ENCODE results near the gene SEBOX.

Gene SEBOX

DNA sequence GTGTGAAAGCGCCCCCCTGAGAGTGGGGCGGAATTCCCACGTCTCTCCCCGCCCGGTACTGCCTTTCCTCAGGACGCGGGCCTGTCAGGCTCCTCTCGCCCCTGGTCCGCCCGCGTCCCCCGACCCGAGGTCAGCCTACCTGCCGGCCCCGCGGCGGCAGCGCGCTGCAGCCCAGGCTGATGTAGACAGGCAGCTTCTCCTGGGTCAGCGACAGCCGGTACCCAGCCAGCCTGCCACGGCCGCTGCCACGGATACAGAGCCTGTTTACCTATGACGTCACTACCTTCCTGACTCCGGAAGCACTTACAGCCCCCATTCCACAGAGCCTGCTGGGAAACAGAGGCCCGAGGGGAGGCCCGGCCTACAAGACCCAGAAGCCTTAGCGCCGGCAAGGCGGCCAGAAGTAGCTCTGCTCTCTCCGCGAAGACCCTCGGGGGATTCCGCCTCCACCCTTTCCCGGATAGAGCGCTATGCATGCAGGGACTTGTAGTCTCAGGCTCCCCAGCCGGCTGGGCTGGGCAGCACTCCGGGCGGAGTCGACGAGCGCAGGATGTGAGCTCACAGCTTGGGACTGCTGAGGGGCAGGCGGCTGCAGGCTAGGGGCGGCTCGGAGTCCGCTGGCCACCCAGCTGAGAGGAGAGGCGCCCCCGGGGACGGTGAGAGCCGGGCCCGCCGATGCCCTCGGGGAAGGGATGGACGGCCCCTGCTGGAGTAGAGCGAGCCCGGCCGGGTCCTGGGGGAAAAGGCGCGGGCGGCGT, 29.6 kb downstream of the SEBOX start, which contains the start of the genes IFT20 and TNFAIP1 (continued):
- TF ChIP-seq, protein P1, sequence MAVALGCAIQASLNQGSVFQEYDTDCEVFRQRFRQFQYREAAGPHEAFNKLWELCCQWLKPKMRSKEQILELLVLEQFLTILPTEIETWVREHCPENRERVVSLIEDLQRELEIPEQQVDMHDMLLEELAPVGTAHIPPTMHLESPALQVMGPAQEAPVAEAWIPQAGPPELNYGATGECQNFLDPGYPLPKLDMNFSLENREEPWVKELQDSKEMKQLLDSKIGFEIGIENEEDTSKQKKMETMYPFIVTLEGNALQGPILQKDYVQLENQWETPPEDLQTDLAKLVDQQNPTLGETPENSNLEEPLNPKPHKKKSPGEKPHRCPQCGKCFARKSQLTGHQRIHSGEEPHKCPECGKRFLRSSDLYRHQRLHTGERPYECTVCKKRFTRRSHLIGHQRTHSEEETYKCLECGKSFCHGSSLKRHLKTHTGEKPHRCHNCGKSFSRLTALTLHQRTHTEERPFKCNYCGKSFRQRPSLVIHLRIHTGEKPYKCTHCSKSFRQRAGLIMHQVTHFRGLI (tag by site-specific recombination; IDR thresholded peaks at IDR 0.05): peak; percentile 73; the same call in 1 of the 2 replicates
- TF ChIP-seq ZBTB48 (tag by site-specific recombination; IDR thresholded peaks at IDR 0.05) (peak; percentile 51; the same call in 1 of the 2 replicates), SP7 (tag by site-specific recombination; IDR thresholded peaks at IDR 0.05) (peak; percentile 86), KLF16 (tag by site-specific recombination; IDR thresholded peaks at IDR 0.05) (peak; percentile 92), ATF2 (tag by site-specific recombination; IDR thresholded peaks at IDR 0.05; ENCODE audit: low read depth) (peak; percentile 100), ZSCAN18 (tag by site-specific recombination; IDR thresholded peaks at IDR 0.05) (0 out of 2 replicates have a peak, but pooled peaks have one; percentile 12), ZNF792 (tag by site-specific recombination; IDR thresholded peaks at IDR 0.05) (0 out of 2 replicates have a peak, but pooled peaks have one; percentile 60)
- TF ChIP-seq, protein P2, sequence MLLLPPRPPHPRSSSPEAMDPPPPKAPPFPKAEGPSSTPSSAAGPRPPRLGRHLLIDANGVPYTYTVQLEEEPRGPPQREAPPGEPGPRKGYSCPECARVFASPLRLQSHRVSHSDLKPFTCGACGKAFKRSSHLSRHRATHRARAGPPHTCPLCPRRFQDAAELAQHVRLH (tag by site-specific recombination; IDR thresholded peaks at IDR 0.05): peak; percentile 56; the same call in 1 of the 2 replicates

GRCh38 chr17:28334666-28335200, 30.3 kb downstream of the SEBOX start:
- Histone ChIP-seq H3K27ac (ENCODE audit: extremely low read depth, low read depth, low read length) (peak overlapping the region; percentile 43; the same call in 1 of the 2 replicates), H3K4me1 (ENCODE audit: control insufficient read depth, insufficient read depth, low read length) (peaks cover 14% of the 10 kb centered on the region), H3K36me3 (ENCODE audit: control insufficient read depth in 2 of 2, insufficient read depth in 1 of 2, low read length in 2 of 2) (peaks cover 4 to 31% of the 10 kb centered on the region in 2 experiments; a peak in 2 of 3 replicates), H3K4me3 (ENCODE audit: low read depth, low read length) (peak overlapping the region; percentile 75), H3K9me3 (ENCODE audit: control insufficient read depth, insufficient read depth, low read depth, low read length) (no peaks in the 10 kb centered on the region)
- ChIA-PET POLR2A (interaction anchor here (0.5 to 3.1 kb wide), 24 partner anchors 9 to 617 kb away, joined by 3 to 122 read pairs (median 6); partner anchors contain the start of genes ALDOC, NLK, PHF12 and POLDIP2), CTCF (interaction anchor here (1.0 to 2.3 kb wide), 7 partner anchors 9 to 83 kb away, joined by 3 to 15 read pairs (median 8); partner anchors contain the start of gene POLDIP2)
- 0 out of 2 replicates have a peak, but pooled peaks have one; percentile 36 for TF ChIP-seq PRDM10 (tag by site-specific recombination; IDR thresholded peaks at IDR 0.05)
- TF ChIP-seq ZNF146 (tag by site-specific recombination; IDR thresholded peaks at IDR 0.05): no peak

GRCh38 chr17:28334171-28334570, 30.8 kb downstream of the SEBOX start:
- POLR2A ChIA-PET: interaction anchor here (1.4 to 3.1 kb wide), 3 partner anchors 12 to 83 kb away, joined by 5 to 53 read pairs (median 15); partner anchors contain the start of gene POLDIP2
- H3K4me1 ChIP-seq (ENCODE audit: control insufficient read depth, insufficient read depth, low read length): peaks cover 14% of the 10 kb centered on the region
- H3K9me3 ChIP-seq (ENCODE audit: control insufficient read depth, insufficient read depth, low read depth, low read length): no peaks in the 10 kb centered on the region
- H3K36me3 ChIP-seq (ENCODE audit: control insufficient read depth in 2 of 2, insufficient read depth in 1 of 2, low read length in 2 of 2): peaks cover 7 to 31% of the 10 kb centered on the region in 2 experiments
- H3K4me3 ChIP-seq (ENCODE audit: low read depth, low read length): peak overlapping the region; percentile 75
- CTCF ChIA-PET: interaction anchor here (0.6 to 1.7 kb wide), 2 partner anchors 13 to 616 kb away, joined by 5 to 7 read pairs; no protein-coding TSS in a partner anchor
- no peak overlapping the region for H3K27ac ChIP-seq (ENCODE audit: extremely low read depth, low read depth, low read length)
- no peak for TF ChIP-seq ZNF785 (tag by site-specific recombination; IDR thresholded peaks at IDR 0.05)
- TF ChIP-seq, protein P3, sequence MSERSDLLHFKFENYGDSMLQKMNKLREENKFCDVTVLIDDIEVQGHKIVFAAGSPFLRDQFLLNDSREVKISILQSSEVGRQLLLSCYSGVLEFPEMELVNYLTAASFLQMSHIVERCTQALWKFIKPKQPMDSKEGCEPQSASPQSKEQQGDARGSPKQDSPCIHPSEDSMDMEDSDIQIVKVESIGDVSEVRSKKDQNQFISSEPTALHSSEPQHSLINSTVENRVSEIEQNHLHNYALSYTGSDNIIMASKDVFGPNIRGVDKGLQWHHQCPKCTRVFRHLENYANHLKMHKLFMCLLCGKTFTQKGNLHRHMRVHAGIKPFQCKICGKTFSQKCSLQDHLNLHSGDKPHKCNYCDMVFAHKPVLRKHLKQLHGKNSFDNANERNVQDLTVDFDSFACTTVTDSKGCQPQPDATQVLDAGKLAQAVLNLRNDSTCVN (tag by site-specific recombination; optimal IDR thresholded peaks at IDR 0.05): no peak
- no peak; the same call in 1 of the 2 replicates for TF ChIP-seq ZBTB17 (tag by site-specific recombination; IDR thresholded peaks at IDR 0.05)
- no peak for TF ChIP-seq ZFHX2 (tag by site-specific recombination; conservative IDR thresholded peaks at IDR 0.05)
- no peak for TF ChIP-seq ZNF843 (tag by site-specific recombination; IDR thresholded peaks at IDR 0.05)
- TF ChIP-seq ZNF548 (tag by site-specific recombination; IDR thresholded peaks at IDR 0.05): no peak
- TF ChIP-seq ZFP37 (tag by site-specific recombination; IDR thresholded peaks at IDR 0.05): no peak
- no peak for TF ChIP-seq ZSCAN16 (tag by site-specific recombination; IDR thresholded peaks at IDR 0.05)
- TF ChIP-seq ZSCAN5A (tag by site-specific recombination; IDR thresholded peaks at IDR 0.05): no peak

Measured in HEK293 (cell line).